Measurements from ENCODE around the gene ZSCAN5B. TPM values are rescaled to one million over a fixed set of nuclear protein-coding genes. Genes with fewer than 3 reads are reported as not detected.
"Not testable (repeated sequence)": the region's sequence is repeated elsewhere in the genome, so short reads cannot be mapped to it uniquely, and the experiment has no call there.

The ZSCAN5B gene
- total RNA-seq, 1 experiment from 2014 or later: not detected

- H3K27me3 ChIP-seq (ENCODE audit: control insufficient read depth, insufficient read depth, low read length): peaks cover 6% of the 10 kb centered on the region
- in situ Hi-C loops (cut with HindIII; ENCODE audit: low pct_unique_long_range_greater_than_20kb, low sequenced_read_pairs): loop anchor here (5.0 kb wide), 1 partner anchor 38 kb away; no protein-coding TSS in a partner anchor
- no peak overlapping the region for H3K4me3 ChIP-seq (ENCODE audit: low read depth in 2 of 2, low read length in 2 of 2)
- CTCF ChIA-PET: no interaction called here
- ATAC-seq (no peak), DNase-seq (ENCODE audit: low read depth, low spot score) (no peak)
- no TSS peak for BruUV-seq (replicated peaks)
- H3K4me1 ChIP-seq (ENCODE audit: control insufficient read depth, insufficient read depth, low read length): no peaks in the 10 kb centered on the region
- no peak for TF ChIP-seq TCF7L2 (IDR thresholded peaks at IDR 0.05; ENCODE audit: low read depth, low read length)
- TF ChIP-seq CTCF (IDR thresholded peaks at IDR 0.05): no peak
- TF ChIP-seq REST (IDR thresholded peaks at IDR 0.05; ENCODE audit: insufficient read depth in 1 of 2, low read depth in 2 of 2, low read length in 1 of 2): no peak
- no peak for TF ChIP-seq POLR2AphosphoS5 (IDR thresholded peaks at IDR 0.05; ENCODE audit: low read depth, low read length)
- no peak for TF ChIP-seq SIN3A (IDR thresholded peaks at IDR 0.05; ENCODE audit: borderline replicate concordance, insufficient read depth, low read depth, low read length)
- no peak overlapping the region for H3K27ac ChIP-seq (ENCODE audit: low read length)
- POLR2A ChIA-PET: no interaction called here
- no peaks in the 10 kb centered on the region for H3K36me3 ChIP-seq (ENCODE audit: control insufficient read depth, insufficient read depth, low read length)
- intact Hi-C loops (cut with micrococcal nuclease; ENCODE audit: unreplicated experiment): no loop called here
- no peaks in the 10 kb centered on the region for H3K9me3 ChIP-seq (ENCODE audit: control insufficient read depth, insufficient read depth, low read depth, low read length)
Measured at GRCh38 chr19:56209091-56209490, 11.5 kb upstream of the ZSCAN5B start.

- intact Hi-C loops (cut with micrococcal nuclease; ENCODE audit: unreplicated experiment); H3K27ac ChIP-seq (ENCODE audit: low read length); H3K9me3 ChIP-seq (ENCODE audit: control insufficient read depth, insufficient read depth, low read depth, low read length); DNase-seq (ENCODE audit: low read depth, low spot score); H3K27me3 ChIP-seq (ENCODE audit: control insufficient read depth, insufficient read depth, low read length); H3K36me3 ChIP-seq (ENCODE audit: control insufficient read depth, insufficient read depth, low read length); CTCF ChIA-PET; H3K4me1 ChIP-seq (ENCODE audit: control insufficient read depth, insufficient read depth, low read length); BruUV-seq (replicated peaks); H3K4me3 ChIP-seq (ENCODE audit: low read depth in 2 of 2, low read length in 2 of 2); POLR2A ChIA-PET; ATAC-seq: not testable (repeated sequence)
- in situ Hi-C loops (cut with HindIII; ENCODE audit: low pct_unique_long_range_greater_than_20kb, low sequenced_read_pairs): loop anchor here (5.0 kb wide), 1 partner anchor 40 kb away; no protein-coding TSS in a partner anchor
Measured at GRCh38 chr19:56207581-56207980, 10.0 kb upstream of the ZSCAN5B start.

- DNase-seq (ENCODE audit: low read depth, low spot score) (no peak), ATAC-seq (no peak)
- Histone ChIP-seq H3K36me3 (ENCODE audit: control insufficient read depth, insufficient read depth, low read length) (no peaks in the 10 kb centered on the region), H3K4me3 (ENCODE audit: low read depth in 2 of 2, low read length in 2 of 2) (no peak within 1 kb of the TSS), H3K27me3 (ENCODE audit: control insufficient read depth, insufficient read depth, low read length) (peaks cover 8% of the 10 kb centered on the region), H3K4me1 (ENCODE audit: control insufficient read depth, insufficient read depth, low read length) (no peaks in the 10 kb centered on the region), H3K9me3 (ENCODE audit: control insufficient read depth, insufficient read depth, low read depth, low read length) (no peaks in the 10 kb centered on the region), H3K27ac (ENCODE audit: low read length) (no peak within 1 kb of the TSS)
- intact Hi-C loops (cut with micrococcal nuclease; ENCODE audit: unreplicated experiment): no loop called here
- ChIA-PET POLR2A (no interaction called here), CTCF (no interaction called here)
- TF ChIP-seq CTCF (IDR thresholded peaks at IDR 0.05): no peak
- TF ChIP-seq REST (IDR thresholded peaks at IDR 0.05; ENCODE audit: insufficient read depth in 1 of 2, low read depth in 2 of 2, low read length in 1 of 2): no peak
- no peak for TF ChIP-seq POLR2AphosphoS5 (IDR thresholded peaks at IDR 0.05; ENCODE audit: low read depth, low read length)
- BruUV-seq (replicated peaks): no TSS peak
- in situ Hi-C loops (cut with HindIII; ENCODE audit: low pct_unique_long_range_greater_than_20kb, low sequenced_read_pairs): no loop called here
Measured at GRCh38 chr19:56201973-56202372, 4.4 kb upstream of the ZSCAN5B start, which contains the start of gene ZSCAN5C. Gene ZSCAN5C, plus strand, starts transcription at chr19:56202273. Its CDS starts 3,641 bp downstream, at chr19:56205914.
